HL-60 (cell line): ENCODE measurements around the gene TMEM213.

Experiments
- DNase-seq, 2 experiments: peaks; one replicate each; pipeline ENCODE4 v3.0.0-alpha.2; 2010 to 2020; ENCODE audit warnings: low read depth in 1 of 2, low spot score in 1 of 2
- H3K27ac ChIP-seq: fragments of 250-450 bp; sonication (Bioruptor Pico); replicated peaks from 2 replicates; pipeline ENCODE4 v1.5.1; 2020; ENCODE audit warnings: mild to moderate bottlenecking, moderate library complexity
- H3K27me3 ChIP-seq: fragments of 250-450 bp; sonication (Bioruptor Pico); 2 replicates; pipeline ENCODE4 v1.5.1; 2021; ENCODE audit warnings: mild to moderate bottlenecking, moderate library complexity; ENCODE audit not compliant: insufficient read depth, poor library complexity, severe bottlenecking
- H3K4me3 ChIP-seq: replicated peaks from 2 replicates; pipeline ENCODE4 v1.5.1; 2011; ENCODE audit warnings: mild to moderate bottlenecking, control low read depth, low read length; ENCODE audit not compliant: insufficient read depth
- GABPA ChIP-seq: IDR thresholded peaks from 2 replicates; pipeline ENCODE4 v1.6.1; 2012; ENCODE audit warnings: low read depth
- POLR2AphosphoS5 ChIP-seq: IDR thresholded peaks from 2 replicates; pipeline ENCODE4 v1.6.1; 2012; ENCODE audit warnings: low read depth
- REST ChIP-seq: IDR thresholded peaks from 2 replicates; pipeline ENCODE4 v1.6.1; 2012; ENCODE audit warnings: low read depth; ENCODE audit not compliant: insufficient replicate concordance
- SPI1 ChIP-seq: IDR thresholded peaks from 2 replicates; pipeline ENCODE4 v1.6.1; 2012; ENCODE audit warnings: low read depth, mild to moderate bottlenecking, borderline replicate concordance
- TF ChIP-seq, protein P1 (sequence below): IDR thresholded peaks from one replicate; pipeline ENCODE4 v1.5.1; 2011; ENCODE audit warnings: low read length, control low read depth, inconsistent platforms; ENCODE audit not compliant: insufficient read depth

The TMEM213 gene

DNA sequence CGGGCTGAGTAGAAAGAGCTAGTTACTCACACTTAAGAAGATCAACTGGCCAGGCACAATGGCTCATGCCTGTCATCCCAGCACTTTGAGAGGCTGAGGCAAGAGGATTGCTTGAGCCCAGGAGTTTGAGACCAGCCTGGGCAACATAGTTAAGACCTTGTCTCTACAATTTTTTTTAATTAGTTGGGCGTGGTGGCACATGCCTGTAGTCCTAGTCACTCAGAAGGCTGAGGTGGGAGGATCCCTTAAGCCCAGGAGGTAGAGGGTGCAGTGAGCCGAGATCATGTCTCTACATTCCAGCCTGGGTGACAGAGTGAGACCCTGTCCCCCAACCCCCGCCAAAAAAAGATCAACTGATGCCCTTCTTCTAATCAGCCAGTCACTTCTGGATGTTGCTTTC is 74.8 kb downstream of the TMEM213 start:
- Histone ChIP-seq H3K27me3 (no peaks in the 10 kb centered on the region), H3K27ac (no peak overlapping the region), H3K4me3 (no peak overlapping the region)
- TF ChIP-seq SPI1: no peak
- no peak for TF ChIP-seq POLR2AphosphoS5
- TF ChIP-seq, protein P1, sequence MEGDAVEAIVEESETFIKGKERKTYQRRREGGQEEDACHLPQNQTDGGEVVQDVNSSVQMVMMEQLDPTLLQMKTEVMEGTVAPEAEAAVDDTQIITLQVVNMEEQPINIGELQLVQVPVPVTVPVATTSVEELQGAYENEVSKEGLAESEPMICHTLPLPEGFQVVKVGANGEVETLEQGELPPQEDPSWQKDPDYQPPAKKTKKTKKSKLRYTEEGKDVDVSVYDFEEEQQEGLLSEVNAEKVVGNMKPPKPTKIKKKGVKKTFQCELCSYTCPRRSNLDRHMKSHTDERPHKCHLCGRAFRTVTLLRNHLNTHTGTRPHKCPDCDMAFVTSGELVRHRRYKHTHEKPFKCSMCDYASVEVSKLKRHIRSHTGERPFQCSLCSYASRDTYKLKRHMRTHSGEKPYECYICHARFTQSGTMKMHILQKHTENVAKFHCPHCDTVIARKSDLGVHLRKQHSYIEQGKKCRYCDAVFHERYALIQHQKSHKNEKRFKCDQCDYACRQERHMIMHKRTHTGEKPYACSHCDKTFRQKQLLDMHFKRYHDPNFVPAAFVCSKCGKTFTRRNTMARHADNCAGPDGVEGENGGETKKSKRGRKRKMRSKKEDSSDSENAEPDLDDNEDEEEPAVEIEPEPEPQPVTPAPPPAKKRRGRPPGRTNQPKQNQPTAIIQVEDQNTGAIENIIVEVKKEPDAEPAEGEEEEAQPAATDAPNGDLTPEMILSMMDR: no peak
- TF ChIP-seq GABPA: no peak
- no peak for TF ChIP-seq REST
- DNase-seq: no peak

DNA sequence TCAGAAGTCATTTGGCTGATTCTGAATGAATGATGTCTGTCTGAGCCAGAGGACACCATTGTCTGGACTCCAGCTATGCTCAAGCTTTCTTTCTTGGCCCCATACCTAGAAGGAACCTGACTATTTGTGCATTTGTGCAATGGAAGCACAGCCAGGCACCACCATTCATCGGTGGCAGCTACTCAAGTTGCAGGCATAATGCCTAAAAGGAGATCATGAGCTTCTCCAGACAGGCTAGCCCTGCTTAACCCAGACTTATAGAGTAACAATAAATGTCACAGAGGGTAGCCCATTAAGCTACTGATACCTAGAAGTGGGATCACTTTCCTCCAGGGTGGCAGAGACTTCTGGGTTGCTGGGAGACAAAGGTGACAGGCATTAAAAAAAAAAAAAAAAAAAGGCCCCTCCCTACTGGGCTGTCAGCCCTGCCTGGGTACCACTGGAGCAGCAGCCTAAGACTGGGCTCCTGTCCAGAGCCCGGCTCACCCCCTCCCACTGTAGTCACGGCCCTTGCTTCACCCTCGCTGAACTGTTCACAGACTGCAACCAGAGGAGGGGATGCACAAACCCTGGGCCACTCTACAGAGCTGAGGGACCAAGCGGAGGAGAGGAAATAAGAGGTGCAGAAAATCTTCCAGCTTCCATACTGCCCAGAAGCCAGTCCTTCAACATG is 75.6 kb downstream of the TMEM213 start:
- Histone ChIP-seq H3K27me3 (no peaks in the 10 kb centered on the region), H3K27ac (no peak overlapping the region), H3K4me3 (no peak overlapping the region)
- TF ChIP-seq POLR2AphosphoS5 (no peak), SPI1 (no peak), GABPA (no peak), REST (no peak)
- TF ChIP-seq, protein P1: no peak
- DNase-seq: no peak

DNA sequence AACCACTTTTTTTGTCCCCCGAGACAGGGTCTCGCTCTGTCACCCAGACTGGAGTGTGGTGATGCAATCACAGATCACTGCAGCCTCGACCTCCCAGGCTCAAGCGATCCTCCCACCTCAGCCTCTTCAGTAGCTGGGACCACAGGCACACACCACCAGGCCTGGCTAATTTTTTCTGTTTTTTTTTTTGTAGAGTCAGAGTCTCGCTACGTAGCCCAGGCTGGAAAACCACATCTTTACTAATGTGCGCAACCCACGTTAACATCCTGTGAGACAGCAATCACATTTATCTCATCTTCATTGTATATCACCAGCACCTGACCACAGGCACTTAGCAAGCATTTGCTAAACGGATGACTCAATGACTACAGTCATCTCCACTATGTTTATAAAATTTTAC is 78.0 kb downstream of the TMEM213 start:
- Histone ChIP-seq H3K27me3 (no peaks in the 10 kb centered on the region), H3K4me3 (no peak overlapping the region), H3K27ac (no peak overlapping the region)
- no peak for DNase-seq
- TF ChIP-seq SPI1 (no peak), POLR2AphosphoS5 (no peak), GABPA (no peak), REST (no peak)
